Measurements from ENCODE around the gene GTF3C2. TPM values are rescaled to one million over a fixed set of nuclear protein-coding genes. Genes with fewer than 3 reads are reported as not detected.

The GTF3C2 gene
- total RNA-seq, 2 experiments from 2014 or later, result 57.6 to 63.6 TPM

GRCh38 chr2:27363933-27364332, 7.4 kb upstream of the GTF3C2 start:
- ATAC-seq (no peak), DNase-seq (no peak)
- H3K36me3 Mint-ChIP-seq (ENCODE audit: low read depth), result peaks cover 16% of the 10 kb centered on the region
- intact Hi-C loops (cut with micrococcal nuclease), result no loop called here
- no peaks in the 10 kb centered on the region for H3K9me3 Mint-ChIP-seq
- TF ChIP-seq CTCF (IDR thresholded peaks at IDR 0.05), result no peak
- no peak overlapping the region for H3K4me3 Mint-ChIP-seq
- ChIA-PET POLR2A (interaction anchor here (0.6 to 2.1 kb wide), 3 partner anchors 12 to 28 kb away, joined by 3 to 5 read pairs (median 3); no protein-coding TSS in a partner anchor), CTCF (interaction anchor here (0.7 kb wide), 1 partner anchor 274 kb away, joined by 4 read pairs; no protein-coding TSS in a partner anchor)
- H3K4me1 Mint-ChIP-seq (ENCODE audit: low read depth), result peaks cover 6% of the 10 kb centered on the region
- H3K27me3 Mint-ChIP-seq, result no peaks in the 10 kb centered on the region
- H3K27ac Mint-ChIP-seq, result no peak overlapping the region

GRCh38 chr2:27362678-27363420, 6.3 kb upstream of the GTF3C2 start:
- intact Hi-C loops (cut with micrococcal nuclease), result no loop called here
- no peaks in the 10 kb centered on the region for H3K9me3 Mint-ChIP-seq
- peak overlapping the region; percentile 21 for H3K27ac Mint-ChIP-seq
- H3K4me1 Mint-ChIP-seq (ENCODE audit: low read depth), result peaks cover 10% of the 10 kb centered on the region
- no peak for DNase-seq
- no peak overlapping the region for H3K4me3 Mint-ChIP-seq
- H3K36me3 Mint-ChIP-seq (ENCODE audit: low read depth), result peaks cover 24% of the 10 kb centered on the region
- POLR2A ChIA-PET, result interaction anchor here (0.9 to 2.1 kb wide), 2 partner anchors 9 to 11 kb away, joined by 5 to 9 read pairs; no protein-coding TSS in a partner anchor
- H3K27me3 Mint-ChIP-seq, result no peaks in the 10 kb centered on the region
- no peak for TF ChIP-seq CTCF (IDR thresholded peaks at IDR 0.05)
- CTCF ChIA-PET, result interaction anchor here (1.1 to 1.2 kb wide), 2 partner anchors 60 to 62 kb away, joined by 3 to 4 read pairs; no protein-coding TSS in a partner anchor
- ATAC-seq, result no peak

- no peaks in the 10 kb centered on the region for H3K9me3 Mint-ChIP-seq
- peaks cover 49% of the 10 kb centered on the region for H3K4me1 Mint-ChIP-seq (ENCODE audit: low read depth)
- no peaks in the 10 kb centered on the region for H3K27me3 Mint-ChIP-seq
- ChIA-PET POLR2A (interaction anchor here (0.7 to 2.9 kb wide), 12 partner anchors 9 to 143 kb away, joined by 3 to 84 read pairs (median 4); partner anchors contain the start of genes EIF2B4, MPV17, NRBP1 and PPM1G), CTCF (interaction anchor here (1.5 to 2.8 kb wide), 3 partner anchors 13 to 327 kb away, joined by 3 to 15 read pairs (median 4); partner anchors contain the start of genes EIF2B4 and SNX17)
- intact Hi-C loops (cut with micrococcal nuclease), result loop anchor here (2.0 to 5.0 kb wide), 2 partner anchors 15 to 34 kb away; partner anchors contain the start of genes EIF2B4, MPV17 and SNX17
- no peak for DNase-seq
- peak overlapping the region; percentile 94 for H3K4me3 Mint-ChIP-seq
- TF ChIP-seq CTCF (IDR thresholded peaks at IDR 0.05), result no peak
- peak overlapping the region; percentile 99 for H3K27ac Mint-ChIP-seq
- peaks cover 18% of the 10 kb centered on the region for H3K36me3 Mint-ChIP-seq (ENCODE audit: low read depth)
- peak; percentile 36 for ATAC-seq
These were observed 545 bp downstream of the GTF3C2 start for GRCh38 chr2:27356056-27356381.

GRCh38 chr2:27354597-27354927, 2.0 kb downstream of the GTF3C2 start:
- H3K27me3 Mint-ChIP-seq, result no peaks in the 10 kb centered on the region
- peaks cover 18% of the 10 kb centered on the region for H3K36me3 Mint-ChIP-seq (ENCODE audit: low read depth)
- no peaks in the 10 kb centered on the region for H3K9me3 Mint-ChIP-seq
- peaks cover 57% of the 10 kb centered on the region for H3K4me1 Mint-ChIP-seq (ENCODE audit: low read depth)
- ATAC-seq (no peak), DNase-seq (no peak)
- POLR2A ChIA-PET, result interaction anchor here (0.7 kb wide), 1 partner anchor 303 kb away, joined by 3 read pairs; the partner anchor contains the start of gene AGBL5
- TF ChIP-seq CTCF (IDR thresholded peaks at IDR 0.05), result no peak
- CTCF ChIA-PET, result interaction anchor here (1.2 to 3.4 kb wide), 2 partner anchors 15 to 51 kb away, joined by 3 to 19 read pairs; no protein-coding TSS in a partner anchor
- intact Hi-C loops (cut with micrococcal nuclease), result no loop called here
- peak overlapping the region; percentile 94 for H3K4me3 Mint-ChIP-seq
- no peak overlapping the region for H3K27ac Mint-ChIP-seq
